CD4-positive, alpha-beta T cell (primary cell): Measurements from ENCODE around the gene C6orf136. TPM values are rescaled to one million over a fixed set of nuclear protein-coding genes. Genes with fewer than 3 reads are reported as not detected.

ENCODE experiments used
- ATAC-seq: fragments of 200-7000 bp; cut with Tn5 transposase; one replicate; pipeline ENCODE4 v1.10.0; 2022; ENCODE audit warnings: mild to moderate bottlenecking; ENCODE audit not compliant: poor library complexity
- CTCF ChIA-PET: fragments of 350-600 bp; sonication (Branson Sonifier 250); formaldehyde crosslinking; loops from one replicate; lab custom pipeline; 2021; ENCODE audit warnings: antibody characterized with exemption, inconsistent platforms; lab: Charles Lee
- POLR2A ChIA-PET: fragments of 350-600 bp; sonication (Branson Sonifier 250); formaldehyde crosslinking; loops from one replicate; lab custom pipeline; 2021; ENCODE audit warnings: antibody characterized with exemption, inconsistent platforms; lab: Charles Lee
- DNase-seq, 14 experiments: peaks; one replicate each; pipeline ENCODE4 v3.0.0-alpha.2; 2013 to 2020; ENCODE audit warnings: mixed read lengths in 2 of 14
- H3K27ac ChIP-seq, 2 donors: one replicate each; pipeline versions ENCODE4 v1.5.1 to v1.7.0; 2013; ENCODE audit warnings: low read length in 2 of 2, low read depth in 1 of 2, mild to moderate bottlenecking in 1 of 2
- H3K27me3 ChIP-seq, 2 experiments: 1 replicate in 1 of 2; 2 replicates in 1 of 2; pipeline versions ENCODE4 v1.6.1 to v1.7.0; 2013; ENCODE audit warnings: low read length in 2 of 2, control low read depth in 1 of 2, mild to moderate bottlenecking in 1 of 2, moderate library complexity in 1 of 2; ENCODE audit not compliant: insufficient read depth in 2 of 2, control insufficient read depth in 1 of 2
- H3K36me3 ChIP-seq: one replicate; pipeline ENCODE4 v1.6.1; 2013; ENCODE audit warnings: low read length, control low read depth; ENCODE audit not compliant: insufficient read depth
- H3K4me1 ChIP-seq: one replicate; pipeline ENCODE4 v1.6.1; 2013; ENCODE audit warnings: low read length, control low read depth; ENCODE audit not compliant: insufficient read depth
- H3K4me3 ChIP-seq: one replicate; pipeline ENCODE4 v1.5.1; 2013; ENCODE audit warnings: mild to moderate bottlenecking, low read length, moderate library complexity
- H3K9me3 ChIP-seq, 2 experiments: 1 replicate in 1 of 2; 2 replicates in 1 of 2; pipeline versions ENCODE4 v1.6.1 to v1.7.0; 2013; ENCODE audit warnings: low read length in 2 of 2, mild to moderate bottlenecking in 2 of 2, control low read depth in 1 of 2, moderate library complexity in 1 of 2; ENCODE audit not compliant: control insufficient read depth in 1 of 2, insufficient read depth in 1 of 2
- H3K27ac Mint-ChIP-seq: one replicate; pipeline ENCODE4 v1.8.0; 2020; ENCODE audit warnings: mixed read lengths
- H3K27me3 Mint-ChIP-seq: one replicate; pipeline ENCODE4 v1.8.0; 2021; ENCODE audit warnings: mixed read lengths
- H3K36me3 Mint-ChIP-seq: one replicate; pipeline ENCODE4 v1.8.0; 2021; ENCODE audit warnings: low read depth, mixed read lengths
- H3K4me1 Mint-ChIP-seq: one replicate; pipeline ENCODE4 v1.8.0; 2021; ENCODE audit warnings: low read depth, mixed read lengths
- H3K4me3 Mint-ChIP-seq: one replicate; pipeline ENCODE4 v1.8.0; 2020; ENCODE audit warnings: mild to moderate bottlenecking, mixed read lengths
- H3K9me3 Mint-ChIP-seq: one replicate; pipeline ENCODE4 v1.8.0; 2020; ENCODE audit warnings: mixed read lengths
- CTCF ChIP-seq: fragments of 200-600 bp; IDR thresholded peaks from one replicate; pipeline ENCODE4 v1.8.0; 2022; ENCODE audit warnings: antibody characterized with exemption, mild to moderate bottlenecking
- intact Hi-C, 2 experiments: fragments of 100-400 bp; cut with DNase I in 1 of 2; cut with micrococcal nuclease in 1 of 2; formaldehyde crosslinking; loops; one replicate each; pipeline versions ENCODE4 v1.15.1 to v1.9.0; 2023 to 2025; cut with DNase I, micrococcal nuclease
- total RNA-seq, 174 experiments: library from RNA in 2 of 174; stranded (reverse) in 2 of 174; gene quantifications; one replicate each; pipeline ENCODE4 v1.2.3 and lab custom pipeline; 2021 to 2026

Gene C6orf136
- total RNA-seq, 2 experiments from 2014 or later: 20.3 to 21.7 TPM

DNA sequence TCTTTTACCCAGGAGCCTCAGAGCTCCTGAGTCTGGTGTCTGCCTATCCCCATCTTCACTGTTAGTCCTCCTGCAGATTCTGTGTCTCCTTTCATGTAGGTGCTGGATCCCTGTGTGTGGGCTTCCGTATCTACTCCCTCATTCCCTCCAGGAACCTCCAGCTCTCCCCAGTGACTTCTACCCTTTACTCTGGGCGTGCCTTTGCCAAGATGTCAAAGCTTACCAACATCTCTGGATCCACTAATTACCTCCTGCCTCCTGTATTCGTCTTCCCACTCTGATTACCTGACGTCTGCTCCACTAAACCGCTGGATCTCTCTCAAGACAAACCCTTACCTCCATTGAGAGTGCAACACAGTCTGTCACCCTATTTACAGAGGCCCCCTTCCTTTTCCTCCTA, 2.2 kb upstream of the C6orf136 start:
- DNase-seq (no peak), ATAC-seq (no peak)
- ChIA-PET POLR2A (no interaction called here), CTCF (interaction anchor here (1.0 kb wide), 1 partner anchor 78 kb away, joined by 3 read pairs; no protein-coding TSS in a partner anchor)
- H3K4me1 ChIP-seq: peaks cover 29% of the 10 kb centered on the region
- no peak overlapping the region for H3K27ac Mint-ChIP-seq
- peaks cover 17% of the 10 kb centered on the region for H3K36me3 ChIP-seq
- no peaks in the 10 kb centered on the region for H3K27me3 ChIP-seq
- H3K4me3 ChIP-seq: no peak overlapping the region
- no peaks in the 10 kb centered on the region for H3K9me3 ChIP-seq
- no peak overlapping the region for H3K4me3 Mint-ChIP-seq
- no peak for TF ChIP-seq CTCF
- no peaks in the 10 kb centered on the region for H3K27me3 Mint-ChIP-seq
- H3K9me3 Mint-ChIP-seq: no peaks in the 10 kb centered on the region
- intact Hi-C loops: no loop called here
- H3K4me1 Mint-ChIP-seq: peaks cover 35% of the 10 kb centered on the region
- no peak overlapping the region for H3K27ac ChIP-seq
- H3K36me3 Mint-ChIP-seq: peaks cover 48% of the 10 kb centered on the region

DNA sequence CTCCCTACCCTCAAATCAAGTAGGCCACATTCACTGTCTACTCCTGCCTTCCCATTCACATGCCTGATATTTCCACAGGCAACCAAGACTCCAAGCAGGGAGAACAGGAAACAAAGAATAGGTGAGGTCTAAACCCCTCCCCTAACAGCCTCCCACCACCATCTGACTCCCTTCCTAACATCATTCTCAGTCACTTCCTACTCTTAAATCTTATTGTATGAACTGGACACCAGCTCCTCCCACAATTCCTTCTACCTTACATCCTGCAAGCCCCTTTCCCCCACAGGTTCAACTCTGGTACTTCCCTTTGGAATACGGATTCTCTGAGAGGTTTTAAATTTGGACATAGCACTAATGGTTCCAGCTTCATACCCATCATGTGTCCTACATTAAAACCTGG, 944 bp upstream of the C6orf136 start:
- Histone ChIP-seq H3K36me3 (peaks cover 19% of the 10 kb centered on the region), H3K4me1 (peaks cover 26% of the 10 kb centered on the region), H3K27ac (no peak overlapping the region), H3K9me3 (no peaks in the 10 kb centered on the region), H3K27me3 (no peaks in the 10 kb centered on the region), H3K4me3 (no peak overlapping the region)
- TF ChIP-seq CTCF: no peak
- peaks cover 26% of the 10 kb centered on the region for H3K4me1 Mint-ChIP-seq
- ChIA-PET CTCF (interaction anchor here (0.8 to 1.5 kb wide), 5 partner anchors 20 to 83 kb away, joined by 3 to 8 read pairs (median 3); partner anchors contain the start of genes ATAT1, DHX16 and MRPS18B), POLR2A (interaction anchor here (1.0 to 1.7 kb wide), 3 partner anchors 28 to 76 kb away, joined by 4 to 8 read pairs (median 5); partner anchors contain the start of genes MRPS18B and PPP1R10)
- H3K4me3 Mint-ChIP-seq: peak overlapping the region; percentile 93
- peaks cover 52% of the 10 kb centered on the region for H3K36me3 Mint-ChIP-seq
- no peak for DNase-seq
- H3K27ac Mint-ChIP-seq: peak overlapping the region; percentile 89
- H3K27me3 Mint-ChIP-seq: no peaks in the 10 kb centered on the region
- no peak for ATAC-seq
- no peaks in the 10 kb centered on the region for H3K9me3 Mint-ChIP-seq
- intact Hi-C loops: loop anchor here (1.0 to 2.0 kb wide), 2 partner anchors 27 to 29 kb away; partner anchors contain the start of genes DHX16 (in 1 of the 2), MRPS18B (in 1 of the 2) and PPP1R10 (in 1 of the 2)

- TF ChIP-seq CTCF: no peak
- DNase-seq (peak; percentile 33 to 86 (median 70)), ATAC-seq (peak; percentile 65)
- POLR2A ChIA-PET: interaction anchor here (0.6 to 1.7 kb wide), 8 partner anchors 25 to 106 kb away, joined by 3 to 10 read pairs (median 4); partner anchors contain the start of genes MRPS18B and PPP1R10
- peaks cover 30% of the 10 kb centered on the region for H3K36me3 ChIP-seq
- Mint-ChIP-seq H3K4me1 (peaks cover 23% of the 10 kb centered on the region), H3K36me3 (peaks cover 57% of the 10 kb centered on the region), H3K4me3 (peak overlapping the region; percentile 93), H3K27ac (peak overlapping the region; percentile 89), H3K27me3 (no peaks in the 10 kb centered on the region), H3K9me3 (no peaks in the 10 kb centered on the region)
- H3K27ac ChIP-seq: peak overlapping the region; percentile 86 to 91
- peaks cover 23% of the 10 kb centered on the region for H3K4me1 ChIP-seq
- peak overlapping the region; percentile 85 for H3K4me3 ChIP-seq
- intact Hi-C loops: loop anchor here in 1 of 2 experiments (1.0 to 2.0 kb wide), 2 partner anchors 20 to 25 kb away; partner anchors contain the start of gene DHX16
- CTCF ChIA-PET: interaction anchor here (0.6 to 1.5 kb wide), 5 partner anchors 21 to 83 kb away, joined by 3 to 8 read pairs (median 3); partner anchors contain the start of gene DHX16
- H3K9me3 ChIP-seq: no peaks in the 10 kb centered on the region
- no peaks in the 10 kb centered on the region for H3K27me3 ChIP-seq
Measured at GRCh38 chr6:30647242-30648116, 546 bp downstream of the C6orf136 start.
